Fibroblast of the aortic adventitia (primary cell): Measurements from ENCODE around the gene DOCK9. TPM values are rescaled to one million over a fixed set of nuclear protein-coding genes. Genes with fewer than 3 reads are reported as not detected.

ENCODE experiments used
- DNase-seq: peaks from one replicate; pipeline ENCODE4 v3.0.0-alpha.2; 2010; ENCODE audit warnings: low read depth
- H3K4me3 ChIP-seq: 2 replicates; pipeline ENCODE4 v1.5.1; 2011; ENCODE audit warnings: low read depth, mild to moderate bottlenecking, control low read depth, low read length, moderate library complexity
- CTCF ChIP-seq: IDR thresholded peaks from 2 replicates; pipeline ENCODE4 v1.5.1; 2011; ENCODE audit warnings: mild to moderate bottlenecking, low read length, control low read depth, inconsistent platforms; ENCODE audit not compliant: insufficient read depth
- total RNA-seq: library from RNA; depleted of rRNA; stranded (reverse); fragments of >200 nt; gene quantifications from 2 replicates; pipeline ENCODE4 v1.2.3, GENCODE V29; 2012; ENCODE audit warnings: low replicate concordance

Gene DOCK9
- total RNA-seq, 1 donor = 28.1 TPM

- DNase-seq = no peak
- no peak for TF ChIP-seq CTCF
- no peak overlapping the region for H3K4me3 ChIP-seq
Measured at GRCh38 chr13:98954313-98954712, 23.6 kb downstream of the DOCK9 start.

- no peak for DNase-seq
- H3K4me3 ChIP-seq = no peak overlapping the region
- TF ChIP-seq CTCF = no peak
Measured at GRCh38 chr13:98951266-98951665, 26.6 kb downstream of the DOCK9 start.

GRCh38 chr13:98950705-98951104 is 27.2 kb downstream of the DOCK9 start:
- no peak for DNase-seq
- H3K4me3 ChIP-seq = no peak overlapping the region
- TF ChIP-seq CTCF = no peak

- H3K4me3 ChIP-seq = no peak overlapping the region
- TF ChIP-seq CTCF = no peak
- no peak for DNase-seq
Measured at GRCh38 chr13:98947925-98948324, 29.9 kb downstream of the DOCK9 start.

- TF ChIP-seq CTCF = no peak
- H3K4me3 ChIP-seq = no peak overlapping the region
- no peak for DNase-seq
Measured at GRCh38 chr13:98945863-98946605, 31.8 kb downstream of the DOCK9 start.

- TF ChIP-seq CTCF = no peak
- peak; percentile 21 for DNase-seq
- H3K4me3 ChIP-seq = no peak overlapping the region
Measured at GRCh38 chr13:98944336-98944735, 33.5 kb downstream of the DOCK9 start.

GRCh38 chr13:98942997-98943396 is 34.9 kb downstream of the DOCK9 start:
- DNase-seq = peak; percentile 54
- no peak for TF ChIP-seq CTCF
- H3K4me3 ChIP-seq = no peak overlapping the region
